DND-41 (cell line): Measurements from ENCODE around the gene DHCR7.

ENCODE experiments used
- EZH2 ChIP-seq: IDR thresholded peaks from 3 replicates; pipeline ENCODE4 v1.6.1; 2012; ENCODE audit warnings: borderline replicate concordance, low read depth, mild to moderate bottlenecking, moderate library complexity, low read length, inconsistent platforms; ENCODE audit not compliant: severe bottlenecking
- TF ChIP-seq, protein P1 (sequence below): IDR thresholded peaks from 2 replicates; pipeline ENCODE4 v1.5.1; 2012; ENCODE audit warnings: borderline replicate concordance, low read length, moderate library complexity, mild to moderate bottlenecking; ENCODE audit not compliant: poor library complexity, severe bottlenecking; ENCODE audit errors: extremely low read depth

DNA sequence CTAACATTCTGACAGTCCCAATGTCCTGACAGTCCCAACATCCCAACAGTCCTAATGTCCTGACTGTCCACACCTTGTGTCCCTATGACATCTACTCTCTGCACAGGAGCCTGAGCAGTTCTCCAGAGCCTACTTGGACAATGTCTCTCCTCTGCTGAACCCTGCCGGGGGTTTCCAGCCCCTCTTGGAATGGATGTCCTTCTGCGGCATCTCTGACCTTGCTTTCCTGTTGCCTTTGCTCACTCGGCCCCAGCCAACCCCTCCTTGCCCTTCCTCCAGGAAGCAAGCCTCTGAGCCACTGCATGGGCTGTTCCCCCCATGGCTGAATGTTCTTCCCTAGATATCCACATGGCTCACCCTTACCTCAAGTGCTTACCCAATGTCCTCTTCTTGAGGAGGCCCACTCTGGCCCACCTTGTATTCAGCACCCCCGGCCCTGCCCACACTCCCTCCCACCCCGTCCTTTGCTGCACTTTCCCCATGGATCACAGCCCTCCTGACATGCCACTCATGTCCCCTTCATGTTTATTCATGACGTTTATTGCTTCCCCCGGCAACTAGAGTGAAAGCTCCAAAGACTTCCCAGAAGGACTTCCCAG, 59.5 kb downstream of the DHCR7 start:
- TF ChIP-seq, protein P1, sequence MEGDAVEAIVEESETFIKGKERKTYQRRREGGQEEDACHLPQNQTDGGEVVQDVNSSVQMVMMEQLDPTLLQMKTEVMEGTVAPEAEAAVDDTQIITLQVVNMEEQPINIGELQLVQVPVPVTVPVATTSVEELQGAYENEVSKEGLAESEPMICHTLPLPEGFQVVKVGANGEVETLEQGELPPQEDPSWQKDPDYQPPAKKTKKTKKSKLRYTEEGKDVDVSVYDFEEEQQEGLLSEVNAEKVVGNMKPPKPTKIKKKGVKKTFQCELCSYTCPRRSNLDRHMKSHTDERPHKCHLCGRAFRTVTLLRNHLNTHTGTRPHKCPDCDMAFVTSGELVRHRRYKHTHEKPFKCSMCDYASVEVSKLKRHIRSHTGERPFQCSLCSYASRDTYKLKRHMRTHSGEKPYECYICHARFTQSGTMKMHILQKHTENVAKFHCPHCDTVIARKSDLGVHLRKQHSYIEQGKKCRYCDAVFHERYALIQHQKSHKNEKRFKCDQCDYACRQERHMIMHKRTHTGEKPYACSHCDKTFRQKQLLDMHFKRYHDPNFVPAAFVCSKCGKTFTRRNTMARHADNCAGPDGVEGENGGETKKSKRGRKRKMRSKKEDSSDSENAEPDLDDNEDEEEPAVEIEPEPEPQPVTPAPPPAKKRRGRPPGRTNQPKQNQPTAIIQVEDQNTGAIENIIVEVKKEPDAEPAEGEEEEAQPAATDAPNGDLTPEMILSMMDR, result no peak
- no peak for TF ChIP-seq EZH2
